Hepatocyte (in vitro differentiated cells): ENCODE data around the gene PHF21B. TPM values are rescaled to one million over a fixed set of nuclear protein-coding genes. Genes with fewer than 3 reads are reported as not detected.
A peak's percentile ranks its signal among the peaks of the same experiment; 100 is the strongest.

Source experiments
- DNase-seq: peaks from one replicate; pipeline ENCODE4 v3.0.0-alpha.2; 2016; ENCODE audit warnings: low spot score
- H2AFZ ChIP-seq: fragments of 200-600 bp; sonication (generic); 2 replicates; pipeline ENCODE4 v1.6.0; 2016; ENCODE audit warnings: antibody characterized with exemption, mild to moderate bottlenecking
- H3K27ac ChIP-seq: fragments of 200-600 bp; sonication (generic); 2 replicates; pipeline ENCODE4 v1.5.1; 2016; ENCODE audit warnings: mild to moderate bottlenecking
- H3K27me3 ChIP-seq: fragments of 200-600 bp; sonication (generic); 2 replicates; pipeline ENCODE4 v1.6.1; 2016
- H3K36me3 ChIP-seq: fragments of 200-600 bp; sonication (generic); replicated peaks from 2 replicates; pipeline ENCODE4 v1.5.1; 2016; ENCODE audit warnings: low read depth; ENCODE audit not compliant: insufficient read depth
- H3K4me1 ChIP-seq: fragments of 200-600 bp; sonication (generic); 2 replicates; pipeline ENCODE4 v1.5.1; 2016; ENCODE audit warnings: mild to moderate bottlenecking, moderate library complexity; ENCODE audit not compliant: insufficient read depth
- H3K4me2 ChIP-seq: fragments of 200-600 bp; sonication (generic); 2 replicates; pipeline ENCODE4 v1.6.0; 2016
- H3K4me3 ChIP-seq: fragments of 200-600 bp; sonication (generic); 2 replicates; pipeline ENCODE4 v1.5.1; 2016; ENCODE audit warnings: mild to moderate bottlenecking
- H3K79me2 ChIP-seq: fragments of 200-600 bp; sonication (generic); 2 replicates; pipeline ENCODE4 v1.6.0; 2017; ENCODE audit warnings: mild to moderate bottlenecking
- H3K9me2 ChIP-seq: fragments of 200-600 bp; sonication (generic); replicated peaks from 2 replicates; pipeline ENCODE4 v1.6.0; 2017; ENCODE audit warnings: mild to moderate bottlenecking; ENCODE audit not compliant: insufficient read depth
- H3K9me3 ChIP-seq: fragments of 200-600 bp; sonication (generic); 2 replicates; pipeline ENCODE4 v1.5.1; 2016; ENCODE audit warnings: low read depth, mild to moderate bottlenecking
- H4K20me1 ChIP-seq: fragments of 200-600 bp; sonication (generic); 2 replicates; pipeline ENCODE4 v1.6.0; 2016; ENCODE audit warnings: mild to moderate bottlenecking; ENCODE audit not compliant: insufficient read depth, poor library complexity, severe bottlenecking
- CTCF ChIP-seq: fragments of 200-600 bp; sonication (generic); IDR thresholded peaks from 2 replicates; pipeline ENCODE4 v1.5.1; 2016; ENCODE audit warnings: antibody characterized with exemption, mild to moderate bottlenecking; ENCODE audit not compliant: poor library complexity
- EZH2 ChIP-seq: fragments of 200-600 bp; sonication (generic); IDR thresholded peaks from 2 replicates; pipeline ENCODE4 v1.6.1; 2016; ENCODE audit warnings: antibody characterized with exemption, mild to moderate bottlenecking, borderline replicate concordance
- EZH2phosphoT487 ChIP-seq: fragments of 200-600 bp; sonication (generic); IDR thresholded peaks from one replicate; pipeline ENCODE4 v1.6.1; 2018; ENCODE audit warnings: antibody characterized with exemption, mild to moderate bottlenecking, low read depth, moderate library complexity; ENCODE audit not compliant: unreplicated experiment, severe bottlenecking
- WGBS: methylation state at CpG from one replicate; pipeline ENCODE4 v1.1.6; 2016; ENCODE audit warnings: low lambda C conversion rate; ENCODE audit errors: missing lambda C conversion rate; 5-methylcytosine and 5-hydroxymethylcytosine counted together
- polyA plus RNA-seq: library from polyadenylated mRNA; unstranded; fragments of >200 nt; fragmentation: Nextera tagmentation; extraction: Ambion mirVana; gene quantifications from 2 replicates; pipeline ENCODE4 v1.2.1, GENCODE V29; 2016
- total RNA-seq: library from RNA; depleted of rRNA; stranded (reverse); fragments of >200 nt; gene quantifications from 2 replicates; pipeline ENCODE4 v1.2.3, GENCODE V29; 2014

The PHF21B gene
- total and polyA plus RNA-seq, 2 experiments from 2014 or later = 0.86 to 1.9 TPM

GRCh38 chr22:44878483-44879300, 131.1 kb downstream of the PHF21B start:
- Histone ChIP-seq H3K27ac (no peak overlapping the region), H3K79me2 (no peaks in the 10 kb centered on the region), H3K4me2 (no peak overlapping the region), H3K36me3 (no peaks in the 10 kb centered on the region), H3K27me3 (no peaks in the 10 kb centered on the region), H4K20me1 (no peaks in the 10 kb centered on the region), H3K9me2 (no peaks in the 10 kb centered on the region), H3K4me1 (no peaks in the 10 kb centered on the region), H2AFZ (no peak overlapping the region), H3K9me3 (no peaks in the 10 kb centered on the region), H3K4me3 (no peak overlapping the region)
- TF ChIP-seq EZH2 (no peak), CTCF (no peak), EZH2phosphoT487 (no peak)
- DNase-seq = no peak
- 94% methylated on average over 14 of the region's 14 CpGs for WGBS

GRCh38 chr22:44876921-44877320, 132.9 kb downstream of the PHF21B start:
- Histone ChIP-seq H3K27ac (no peak overlapping the region), H3K27me3 (no peaks in the 10 kb centered on the region), H3K79me2 (no peaks in the 10 kb centered on the region), H3K36me3 (no peaks in the 10 kb centered on the region), H4K20me1 (no peaks in the 10 kb centered on the region), H3K4me1 (no peaks in the 10 kb centered on the region), H3K4me2 (no peak overlapping the region), H2AFZ (no peak overlapping the region), H3K4me3 (no peak overlapping the region), H3K9me3 (no peaks in the 10 kb centered on the region), H3K9me2 (no peaks in the 10 kb centered on the region)
- TF ChIP-seq EZH2phosphoT487 = no peak
- TF ChIP-seq CTCF = no peak
- no peak for TF ChIP-seq EZH2
- DNase-seq = no peak
- WGBS = 99% methylated on average over 4 of the region's 4 CpGs

- Histone ChIP-seq H3K27me3 (no peaks in the 10 kb centered on the region), H3K79me2 (no peaks in the 10 kb centered on the region), H3K36me3 (no peaks in the 10 kb centered on the region), H4K20me1 (no peaks in the 10 kb centered on the region), H2AFZ (no peak overlapping the region), H3K27ac (no peak overlapping the region), H3K4me2 (no peak overlapping the region), H3K9me3 (no peaks in the 10 kb centered on the region), H3K4me1 (no peaks in the 10 kb centered on the region), H3K4me3 (no peak overlapping the region), H3K9me2 (no peaks in the 10 kb centered on the region)
- DNase-seq = no peak
- TF ChIP-seq CTCF (no peak), EZH2 (no peak), EZH2phosphoT487 (no peak)
- 97% methylated on average over 3 of the region's 3 CpGs for WGBS
Measured at GRCh38 chr22:44871782-44872181, 138.0 kb downstream of the PHF21B start.

- no peak for TF ChIP-seq EZH2phosphoT487
- TF ChIP-seq CTCF = no peak
- no peak for TF ChIP-seq EZH2
Measured at GRCh38 chr22:44870021-44870420, 139.8 kb downstream of the PHF21B start.

More at GRCh38 chr22:44870021-44870420, 139.8 kb downstream of the PHF21B start:
- H3K9me3 ChIP-seq = no peaks in the 10 kb centered on the region
- no peaks in the 10 kb centered on the region for H3K4me1 ChIP-seq
- H3K9me2 ChIP-seq = no peaks in the 10 kb centered on the region
- no peak overlapping the region for H3K27ac ChIP-seq
- no peaks in the 10 kb centered on the region for H3K27me3 ChIP-seq
- DNase-seq = peak; percentile 36
- no peaks in the 10 kb centered on the region for H3K79me2 ChIP-seq
- no peak overlapping the region for H2AFZ ChIP-seq
- H3K4me2 ChIP-seq = no peak overlapping the region
- no peaks in the 10 kb centered on the region for H3K36me3 ChIP-seq
- H3K4me3 ChIP-seq = no peak overlapping the region
- H4K20me1 ChIP-seq = no peaks in the 10 kb centered on the region
- 58% methylated on average over 5 of the region's 5 CpGs for WGBS
